Testis (tissue), 3 donors: ENCODE measurements around the gene ROR2. TPM values are rescaled to one million over a fixed set of nuclear protein-coding genes. Genes with fewer than 3 reads are reported as not detected.
"Not testable (repeated sequence)": the region's sequence is repeated elsewhere in the genome, so short reads cannot be mapped to it uniquely, and the experiment has no call there.

ENCODE experiments used
- DNase-seq: peaks from one replicate; pipeline ENCODE4 v3.0.0-alpha.2; 2019
- H3K27ac ChIP-seq, 2 donors: fragments of 200-600 bp; sonication (generic); one replicate each; pipeline ENCODE4 v1.5.1; 2019
- H3K27me3 ChIP-seq: fragments of 200-600 bp; sonication (generic); one replicate; pipeline ENCODE4 v1.5.1; 2019
- H3K36me3 ChIP-seq: fragments of 200-600 bp; sonication (generic); one replicate; pipeline ENCODE4 v1.5.1; 2017; ENCODE audit warnings: low read depth; ENCODE audit errors: missing control alignments
- H3K4me1 ChIP-seq: fragments of 200-600 bp; sonication (generic); one replicate; pipeline ENCODE4 v1.5.1; 2019
- H3K4me3 ChIP-seq, 2 donors: fragments of 200-600 bp; sonication (generic); one replicate each; pipeline ENCODE4 v1.5.1; 2017 to 2019
- H3K9me3 ChIP-seq: fragments of 200-600 bp; sonication (generic); one replicate; pipeline ENCODE4 v1.5.1; 2017
- CTCF ChIP-seq, 3 experiments: fragments of 450-650 bp in 2 of 3; fragments of 200-600 bp in 1 of 3; sonication (generic) in 1 of 3; IDR thresholded peaks; one replicate each; pipeline ENCODE4 v1.5.1; 2016 to 2019; ENCODE audit warnings: antibody characterized with exemption in 3 of 3, mild to moderate bottlenecking in 2 of 3, moderate library complexity in 1 of 3
- POLR2A ChIP-seq: fragments of 450-650 bp; IDR thresholded peaks from one replicate; pipeline ENCODE4 v1.6.1; 2017; ENCODE audit warnings: antibody characterized with exemption, mild to moderate bottlenecking, moderate library complexity
- WGBS, 2 donors: methylation state at CpG; one replicate each; pipeline ENCODE4 v1.1.5; 2018; 5-methylcytosine and 5-hydroxymethylcytosine counted together
- intact Hi-C: fragments of 100-400 bp; cut with DNase I; formaldehyde crosslinking; loops from one replicate; pipeline ENCODE4 v1.15.1; 2023; ENCODE audit warnings: low total_unique reads
- polyA plus RNA-seq: library from polyadenylated mRNA; stranded (reverse); fragments of 350-450 nt; fragmentation: Illumina TruSeq; extraction: RNeasy Lipid Tissue Mini Kit (QIAGEN cat#74804); gene quantifications from one replicate; pipeline ENCODE4 v1.2.3, GENCODE V29; 2014; ENCODE audit warnings: low read depth, low replicate concordance; ENCODE audit not compliant: insufficient read depth
- total RNA-seq, 2 donors: library from RNA; depleted of rRNA; stranded (reverse); fragments of >200 nt; gene quantifications; one replicate each; pipeline ENCODE4 v1.2.3, GENCODE V29; 2016

ROR2 gene
- total and polyA plus RNA-seq, 3 donors from 2014 or later, result 11.5 to 16.5 (median 12.3) TPM

GRCh38 chr9:91802391-91802790 is 147.6 kb downstream of the ROR2 start:
- H3K4me1 ChIP-seq, result no peaks in the 10 kb centered on the region
- 93 to 96% methylated on average over 5 of the region's 5 CpGs for WGBS, 2 donors
- DNase-seq, result no peak
- H3K27me3 ChIP-seq, result no peaks in the 10 kb centered on the region
- intact Hi-C loops, result no loop called here
- H3K27ac ChIP-seq, result no peak overlapping the region
- no peak overlapping the region for H3K4me3 ChIP-seq
- TF ChIP-seq CTCF (IDR thresholded peaks at IDR 0.05) (no peak), POLR2A (no peak)
- no peaks in the 10 kb centered on the region for H3K36me3 ChIP-seq
- H3K9me3 ChIP-seq, result no peaks in the 10 kb centered on the region

GRCh38 chr9:91800473-91801030 is 149.5 kb downstream of the ROR2 start:
- 82 to 85% methylated on average over 12 of the region's 12 CpGs for WGBS, 2 donors
- H3K9me3 ChIP-seq, result no peaks in the 10 kb centered on the region
- no peak for TF ChIP-seq CTCF (IDR thresholded peaks at IDR 0.05)
- no peak for TF ChIP-seq POLR2A
- intact Hi-C loops, result no loop called here
- no peaks in the 10 kb centered on the region for H3K36me3 ChIP-seq
- H3K4me1 ChIP-seq, result no peaks in the 10 kb centered on the region
- H3K27ac ChIP-seq, result no peak overlapping the region
- no peaks in the 10 kb centered on the region for H3K27me3 ChIP-seq
- no peak overlapping the region for H3K4me3 ChIP-seq
- DNase-seq, result no peak

GRCh38 chr9:91799113-91799744 is 150.8 kb downstream of the ROR2 start:
- Histone ChIP-seq H3K9me3 (no peaks in the 10 kb centered on the region), H3K4me1 (no peaks in the 10 kb centered on the region), H3K36me3 (no peaks in the 10 kb centered on the region), H3K27me3 (no peaks in the 10 kb centered on the region), H3K27ac (no peak overlapping the region), H3K4me3 (no peak overlapping the region)
- TF ChIP-seq CTCF (IDR thresholded peaks at IDR 0.05) (no peak), POLR2A (no peak)
- intact Hi-C loops, result no loop called here
- DNase-seq, result no peak
- WGBS, 2 donors, result 93% methylated on average over 10 of the region's 10 CpGs

GRCh38 chr9:91798273-91799112 is 151.5 kb downstream of the ROR2 start:
- intact Hi-C loops, H3K36me3 ChIP-seq, DNase-seq, H3K4me3 ChIP-seq, H3K9me3 ChIP-seq, H3K4me1 ChIP-seq, H3K27ac ChIP-seq, H3K27me3 ChIP-seq: not testable (repeated sequence)
- 86 to 92% methylated on average over 9 to 14 of the region's 14 CpGs for WGBS, 2 donors

GRCh38 chr9:91797517-91797916 is 152.5 kb downstream of the ROR2 start:
- WGBS, 2 donors, result no CpG with 5 or more reads among the region's 2 CpGs
- H3K4me1 ChIP-seq, intact Hi-C loops: not testable (repeated sequence)

GRCh38 chr9:91796516-91796915 is 153.5 kb downstream of the ROR2 start:
- WGBS, 2 donors, result 68 to 88% methylated on average over 2 to 4 of the region's 4 CpGs
- H3K4me1 ChIP-seq, H3K4me3 ChIP-seq, H3K27ac ChIP-seq, H3K36me3 ChIP-seq, intact Hi-C loops, DNase-seq, H3K9me3 ChIP-seq, H3K27me3 ChIP-seq: not testable (repeated sequence)

More at GRCh38 chr9:91797517-91797916, 152.5 kb downstream of the ROR2 start:
- not testable (repeated sequence) for DNase-seq, H3K4me3 ChIP-seq, H3K9me3 ChIP-seq, H3K27me3 ChIP-seq, H3K27ac ChIP-seq, H3K36me3 ChIP-seq
